Adipose tissue (tissue), 3 donors: ENCODE results near the gene PLEKHG2. TPM values are rescaled to one million over a fixed set of nuclear protein-coding genes. Genes with fewer than 3 reads are reported as not detected.

Experiments
- H3K27ac ChIP-seq: one replicate; pipeline ENCODE4 v1.5.1; 2013; ENCODE audit warnings: low read depth, low read length
- WGBS, 3 donors: extraction: QIAGEN DNeasy Blood & Tissue Kit; methylation state at CpG; one replicate each; pipeline ENCODE4 v1.1.7; 2013; 5-methylcytosine and 5-hydroxymethylcytosine counted together
- polyA plus RNA-seq, 3 donors: library from polyadenylated mRNA; stranded (reverse); fragments of 200-250 nt; gene quantifications; one replicate each; pipeline ENCODE4 v1.2.3, GENCODE V29; 2013
- donor health status: healthy with polysubstance abuse.
- donor health status: Bipolar disorder and iron deficiency.
- donor health status: healthy.

Gene PLEKHG2
- polyA plus RNA-seq, 3 donors: 3.0 to 38.8 (median 27.2) TPM

- 95 to 96% (median 95%) methylated on average over 18 of the region's 18 CpGs for WGBS, 3 donors
These were observed 53.7 kb downstream of the PLEKHG2 start for GRCh38 chr19:39465956-39466747.

GRCh38 chr19:39467941-39468340 is 55.5 kb downstream of the PLEKHG2 start:
- no peak overlapping the region for H3K27ac ChIP-seq
- 94 to 95% (median 95%) methylated on average over 7 of the region's 7 CpGs for WGBS, 3 donors

More at GRCh38 chr19:39465956-39466747, 53.7 kb downstream of the PLEKHG2 start:
- H3K27ac ChIP-seq: no peak overlapping the region

- no peak overlapping the region for H3K27ac ChIP-seq
- WGBS, 3 donors: 91 to 93% (median 92%) methylated on average over 11 of the region's 11 CpGs
These were observed 56.6 kb downstream of the PLEKHG2 start for GRCh38 chr19:39469036-39469435.

GRCh38 chr19:39469567-39469966 is 57.1 kb downstream of the PLEKHG2 start:
- H3K27ac ChIP-seq: no peak overlapping the region
- WGBS, 3 donors: 88 to 96% (median 91%) methylated on average over 6 of the region's 6 CpGs

- H3K27ac ChIP-seq: no peak overlapping the region
- WGBS, 3 donors: 86 to 89% (median 86%) methylated on average over 7 of the region's 7 CpGs
These were observed 58.4 kb downstream of the PLEKHG2 start for GRCh38 chr19:39470724-39471339.

GRCh38 chr19:39471756-39472536 is 59.5 kb downstream of the PLEKHG2 start:
- H3K27ac ChIP-seq: no peak overlapping the region
- 74 to 83% (median 78%) methylated on average over 8 of the region's 8 CpGs for WGBS, 3 donors

- H3K27ac ChIP-seq: no peak overlapping the region
- WGBS, 3 donors: 87 to 90% (median 89%) methylated on average over 22 to 32 of the region's 32 CpGs
These were observed 60.4 kb downstream of the PLEKHG2 start for GRCh38 chr19:39472746-39473442.

GRCh38 chr19:39473443-39473960 is 61.0 kb downstream of the PLEKHG2 start:
- H3K27ac ChIP-seq: no peak overlapping the region
- 79 to 92% (median 89%) methylated on average over 11 of the region's 11 CpGs for WGBS, 3 donors

GRCh38 chr19:39474139-39474620 is 61.7 kb downstream of the PLEKHG2 start:
- WGBS, 3 donors: 49 to 57% (median 56%) methylated on average over 9 of the region's 9 CpGs
- no peak overlapping the region for H3K27ac ChIP-seq

GRCh38 chr19:39475748-39476147 is 63.3 kb downstream of the PLEKHG2 start:
- no peak overlapping the region for H3K27ac ChIP-seq
- 95 to 100% (median 98%) methylated on average over 2 of the region's 2 CpGs for WGBS, 3 donors

Other genes starting within 250 kb of the PLEKHG2 start
- gene NCCRP1, start 215.7 kb upstream of the PLEKHG2 start, polyA plus RNA-seq: 1 to 10 TPM in 1 of 3 donors, under 1 TPM in 1, not detected in 1; 0.40 to 2.4 TPM
- gene SYCN, start 208.4 kb upstream of the PLEKHG2 start, polyA plus RNA-seq: 100 to 1,000 TPM in 1 of 3 donors, 1 to 10 TPM in 1, not detected in 1; 1.0 to 939 TPM
- gene IFNL3, start 167.7 kb upstream of the PLEKHG2 start, polyA plus RNA-seq: not detected
- not detected for gene IFNL4, start 163.8 kb upstream of the PLEKHG2 start, polyA plus RNA-seq
- gene IFNL2, start 144.3 kb upstream of the PLEKHG2 start, polyA plus RNA-seq: not detected
- not detected for gene IFNL1, start 116.3 kb upstream of the PLEKHG2 start, polyA plus RNA-seq
- gene LRFN1, start 91.8 kb upstream of the PLEKHG2 start, polyA plus RNA-seq: 1 to 10 TPM in 1 of 3 donors, under 1 TPM in 2; 0.67 to 1.2 (median 0.98) TPM
- gene GMFG, start 76.6 kb upstream of the PLEKHG2 start, polyA plus RNA-seq: 100 to 1,000 TPM in 1 of 3 donors, 10 to 100 TPM in 2; 12.9 to 156 (median 86.3) TPM
- 10 to 100 TPM; 34.3 to 79.0 (median 77.6) TPM for gene SAMD4B, start 70.2 kb upstream of the PLEKHG2 start, polyA plus RNA-seq
- 10 to 100 TPM; 21.4 to 36.2 (median 34.2) TPM for gene PAF1, start 21.6 kb upstream of the PLEKHG2 start, polyA plus RNA-seq
- 10 to 100 TPM; 16.9 to 32.2 (median 21.8) TPM for gene MED29, start 21.3 kb upstream of the PLEKHG2 start, polyA plus RNA-seq
- gene ZFP36, start 5.8 kb upstream of the PLEKHG2 start, polyA plus RNA-seq: 1,000 to 10,000 TPM in 2 of 3 donors, 10 to 100 TPM in 1; 80.2 to 1,764 (median 1,356) TPM
- 1,000 to 10,000 TPM; 2,185 to 4,039 (median 3,887) TPM for gene RPS16, start 23.3 kb downstream of the PLEKHG2 start, polyA plus RNA-seq
- gene SUPT5H, start 32.9 kb downstream of the PLEKHG2 start, polyA plus RNA-seq: 100 to 1,000 TPM in 1 of 3 donors, 10 to 100 TPM in 2; 64.7 to 107 (median 71.3) TPM
- gene TIMM50, start 68.2 kb downstream of the PLEKHG2 start, polyA plus RNA-seq: 10 to 100 TPM; 26.8 to 63.0 (median 32.4) TPM
- not detected for gene DLL3, start 86.3 kb downstream of the PLEKHG2 start, polyA plus RNA-seq
- not detected for gene SELENOV, start 102.5 kb downstream of the PLEKHG2 start, polyA plus RNA-seq
- gene EID2B, start 120.2 kb downstream of the PLEKHG2 start, polyA plus RNA-seq: 1 to 10 TPM in 2 of 3 donors, under 1 TPM in 1; 0.98 to 3.5 (median 1.2) TPM
- 10 to 100 TPM in 1 of 3 donors, 1 to 10 TPM in 2; 5.2 to 11.1 (median 9.2) TPM for gene EID2, start 127.5 kb downstream of the PLEKHG2 start, polyA plus RNA-seq
- not detected for gene LGALS13, start 189.9 kb downstream of the PLEKHG2 start, polyA plus RNA-seq
- not detected for gene LGALS16, start 243.2 kb downstream of the PLEKHG2 start, polyA plus RNA-seq